ENCODE results near the gene PPP3CA.

GRCh38 chr4:101355767-101356702 lies 8.7 kb upstream of the PPP3CA start:
- TF ChIP-seq CTCF (IDR thresholded peaks at IDR 0.05) (no peak), POLR2A (IDR thresholded peaks at IDR 0.05) (no peak)

All from lower leg skin (tissue), 3 donors.